Daoy (cell line): ENCODE data around the gene FAM163A. TPM values are rescaled to one million over a fixed set of nuclear protein-coding genes. Genes with fewer than 3 reads are reported as not detected.
A peak's percentile ranks its signal among the peaks of the same experiment; 100 is the strongest.
"Not testable (repeated sequence)": the region's sequence is repeated elsewhere in the genome, so short reads cannot be mapped to it uniquely, and the experiment has no call there.

ENCODE experiments used
- DNase-seq: peaks from one replicate; pipeline ENCODE4 v3.0.0-alpha.2; 2015; ENCODE audit warnings: low read depth
- total RNA-seq: library from RNA; depleted of rRNA; stranded (reverse); fragments of >200 nt; shearing (Covaris generic); gene quantifications from 2 replicates; pipeline ENCODE4 v1.2.3, GENCODE V29; 2014; rRNA removed

Gene FAM163A
- 0.06 TPM in 1 of 2 replicates, not detected in the other for total RNA-seq

DNA sequence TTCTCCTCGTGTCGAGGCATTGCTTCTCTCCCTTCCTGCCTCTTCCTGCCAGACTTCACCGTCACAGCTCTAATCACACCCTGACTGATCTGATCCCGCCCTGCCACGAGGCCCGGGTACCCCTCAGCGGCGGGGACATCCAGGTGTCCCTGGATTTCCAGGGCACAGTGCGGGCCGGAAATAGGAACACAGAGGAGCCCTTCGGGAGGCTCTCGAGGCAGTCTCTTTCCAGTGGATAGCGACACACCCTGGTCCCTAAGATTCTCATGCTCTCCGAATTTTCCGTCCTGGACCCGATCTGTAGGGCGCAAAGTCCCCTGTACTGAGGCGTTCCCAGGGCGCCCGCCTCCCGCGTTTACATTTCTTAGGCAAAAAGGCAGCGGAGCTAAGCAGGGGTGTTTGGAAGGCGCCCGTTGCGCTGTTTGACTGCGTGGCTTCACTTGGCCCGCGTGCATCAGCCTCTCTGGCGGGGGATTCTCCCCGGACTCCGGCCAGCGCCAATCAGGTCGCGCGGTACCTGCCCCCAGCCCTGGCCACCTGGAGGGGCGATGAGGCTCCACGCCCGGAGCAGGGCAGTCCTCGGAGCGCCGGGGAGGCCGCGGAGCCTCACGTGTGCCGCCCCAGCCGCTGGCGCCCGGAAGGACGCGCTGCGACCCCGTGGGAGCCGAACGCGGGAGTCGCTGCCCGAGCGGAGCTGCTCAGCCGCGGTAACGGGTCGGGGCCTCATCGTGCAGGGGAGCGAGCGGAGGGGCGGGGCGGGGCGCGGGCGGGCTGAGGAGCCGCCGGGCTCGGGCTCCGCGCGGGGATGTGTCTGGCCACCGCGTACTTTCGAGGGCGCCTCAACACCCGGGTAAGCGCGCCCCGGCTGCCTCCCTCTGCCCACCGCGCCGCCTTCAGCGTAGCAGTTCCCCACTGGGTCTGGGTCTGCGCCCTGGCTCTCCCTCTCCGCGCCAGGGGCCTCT is at the start of gene FAM163A:
FAM163A (plus strand) TSS at position 575 of the 962 bp plus-strand sequence. CDS start 69,807 bp downstream, outside the sequence.
- peak; percentile 27 for DNase-seq

DNA sequence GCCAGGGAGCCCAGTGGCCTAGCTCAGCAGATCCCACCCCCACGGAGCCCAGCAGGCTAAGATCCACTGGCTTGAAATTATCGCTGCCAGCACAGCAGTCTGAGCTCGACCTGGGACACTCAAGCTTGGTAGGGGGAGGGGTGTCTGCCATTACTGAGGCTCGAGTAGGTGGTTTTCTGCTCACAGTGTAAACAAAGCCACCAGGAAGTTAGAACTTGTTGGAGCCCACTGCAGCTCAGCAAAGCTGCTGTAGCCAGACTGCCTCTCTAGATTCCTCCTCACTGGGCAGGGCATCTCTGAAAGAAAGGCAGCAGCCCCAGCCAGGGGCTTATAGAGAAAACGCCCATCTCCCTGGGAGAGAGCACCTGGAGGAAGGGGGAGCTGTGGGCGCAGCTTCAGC is 48.6 kb upstream of the FAM163A start:
- DNase-seq: not testable (repeated sequence)

- no peak for DNase-seq
These were observed 40.0 kb upstream of the FAM163A start for GRCh38 chr1:179702946-179703539.

DNA sequence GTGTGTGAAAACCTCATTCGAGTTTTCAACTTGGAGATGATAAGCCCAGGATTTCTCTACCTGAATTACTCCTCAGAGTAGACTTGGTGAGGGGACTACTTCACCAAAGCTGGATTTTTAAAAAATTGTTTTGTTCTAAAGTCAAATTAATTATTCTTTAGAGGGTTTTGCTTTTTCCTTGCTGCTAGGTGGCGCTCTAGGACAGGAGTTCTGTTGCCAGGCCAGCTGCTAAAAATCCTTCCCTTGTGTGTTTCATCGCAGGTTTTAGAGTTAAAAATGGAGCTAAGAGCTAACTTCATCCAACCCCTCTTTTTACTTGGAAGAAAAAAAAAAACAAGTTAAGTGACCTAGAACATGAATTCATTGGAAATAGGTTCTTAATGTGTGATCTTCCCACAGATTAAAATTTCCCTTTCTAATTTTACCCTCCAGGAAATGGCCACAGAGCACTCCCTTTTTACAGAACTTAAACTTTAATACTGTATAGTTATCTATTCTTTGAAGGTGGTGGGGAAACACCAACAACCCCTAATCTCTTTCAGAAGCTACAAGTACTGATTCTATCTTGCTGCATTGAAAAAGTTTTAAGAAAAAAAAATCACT is 36.7 kb upstream of the FAM163A start:
- peak; percentile 73 for DNase-seq

DNA sequence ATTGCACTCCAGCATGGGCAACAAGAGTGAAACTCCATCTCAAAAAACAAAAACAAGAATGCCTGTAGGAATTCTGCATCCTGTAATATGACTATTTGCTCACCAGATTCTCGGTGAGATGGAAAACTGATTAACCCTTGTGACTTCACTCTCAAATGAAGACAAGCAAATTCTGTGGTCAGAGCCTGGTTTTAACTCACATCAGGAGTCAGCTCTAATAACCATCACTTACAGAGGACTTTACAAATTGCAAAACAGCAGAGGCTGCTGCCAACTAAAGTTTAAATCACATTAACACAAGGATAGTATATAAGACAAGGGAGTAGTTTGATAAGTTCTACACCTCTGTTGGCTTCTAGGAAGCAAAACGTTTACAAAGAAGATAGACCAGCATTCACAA is 35.7 kb upstream of the FAM163A start:
- DNase-seq: no peak

DNA sequence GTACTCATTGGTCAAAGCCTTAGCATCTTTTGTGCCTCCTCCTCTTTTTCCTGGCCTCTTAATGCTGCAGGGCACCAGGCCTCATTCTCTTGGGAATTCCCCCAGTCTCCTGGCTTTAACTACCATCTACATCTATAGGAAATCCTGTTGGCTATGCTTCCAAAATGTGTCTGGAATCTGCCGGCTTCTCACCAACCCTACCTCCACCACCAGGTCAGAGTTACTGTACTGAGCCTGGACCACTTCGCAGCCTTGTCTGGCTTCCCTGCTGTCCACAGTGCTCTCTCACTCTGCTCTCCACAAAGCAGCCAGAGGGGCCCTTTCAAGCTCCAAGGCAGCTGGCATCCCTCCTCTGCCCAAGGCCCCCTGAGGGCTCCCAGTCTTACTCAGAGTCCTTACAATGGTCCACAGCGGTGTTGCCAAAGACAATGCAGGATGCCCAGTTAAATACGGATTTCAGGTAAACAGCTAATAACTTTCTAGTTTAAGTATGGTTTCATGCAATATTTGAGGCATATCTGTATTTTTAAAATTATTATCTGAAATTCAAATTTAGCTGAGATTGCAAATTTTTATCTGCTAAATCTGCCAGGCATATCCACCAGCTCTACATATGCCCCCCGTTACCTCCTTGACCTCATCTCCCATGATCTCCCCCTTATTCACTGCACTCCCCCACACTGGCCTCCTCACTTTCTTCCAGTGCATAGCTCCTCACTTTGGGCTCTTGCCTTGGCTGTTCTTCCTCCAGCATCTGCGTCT is 34.5 kb upstream of the FAM163A start:
- peak; percentile 9 for DNase-seq

DNA sequence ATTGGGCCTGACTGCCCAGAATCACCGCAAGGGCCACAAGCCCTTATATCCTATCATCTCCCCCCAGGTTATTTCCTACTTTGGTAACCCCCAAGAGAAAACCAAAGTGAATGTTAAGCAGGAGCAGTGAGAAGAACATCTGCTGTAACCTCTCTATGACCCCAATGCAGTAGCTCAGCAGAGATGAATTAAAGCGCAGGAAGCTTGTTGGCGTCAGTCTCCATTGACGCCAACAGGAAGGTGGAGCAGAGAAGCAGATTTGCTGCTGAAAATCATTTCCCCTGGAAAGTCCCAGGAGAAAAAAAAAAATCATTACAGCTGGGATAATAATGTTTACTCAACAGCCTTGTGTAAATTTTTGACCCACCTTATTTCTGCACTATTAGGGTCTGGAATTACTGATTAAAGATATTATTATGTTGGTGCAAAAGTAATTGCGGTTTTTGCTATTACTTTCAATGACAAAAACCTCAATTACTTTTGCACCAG is 33.2 kb upstream of the FAM163A start:
- DNase-seq: peak; percentile 49

DNA sequence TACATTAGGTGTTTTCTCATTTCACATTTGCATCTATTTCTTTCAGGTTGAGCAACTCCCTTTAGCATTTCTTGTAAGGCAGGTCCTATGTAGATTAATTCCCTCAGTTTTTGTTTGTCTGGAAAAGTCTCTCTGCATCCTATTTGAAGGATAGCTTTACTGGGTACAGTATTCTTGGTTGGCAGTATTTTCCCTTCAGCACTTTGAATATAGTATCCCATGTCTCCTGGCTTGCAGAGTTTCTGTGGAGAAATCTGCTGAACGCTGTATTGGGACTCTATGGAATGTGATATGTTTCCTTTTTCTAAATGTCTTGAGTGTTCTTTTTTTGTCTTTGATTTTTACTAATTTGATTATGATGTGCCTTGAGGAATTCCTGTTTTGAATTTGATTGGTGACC is 28.9 kb upstream of the FAM163A start:
- DNase-seq: no peak

GRCh38 chr1:179714623-179715022 is 28.5 kb upstream of the FAM163A start:
- no peak for DNase-seq

- no peak for DNase-seq
These were observed 23.8 kb upstream of the FAM163A start for GRCh38 chr1:179719272-179719671.

- peak; percentile 50 for DNase-seq
These were observed 14.8 kb upstream of the FAM163A start for GRCh38 chr1:179728271-179728670.

DNA sequence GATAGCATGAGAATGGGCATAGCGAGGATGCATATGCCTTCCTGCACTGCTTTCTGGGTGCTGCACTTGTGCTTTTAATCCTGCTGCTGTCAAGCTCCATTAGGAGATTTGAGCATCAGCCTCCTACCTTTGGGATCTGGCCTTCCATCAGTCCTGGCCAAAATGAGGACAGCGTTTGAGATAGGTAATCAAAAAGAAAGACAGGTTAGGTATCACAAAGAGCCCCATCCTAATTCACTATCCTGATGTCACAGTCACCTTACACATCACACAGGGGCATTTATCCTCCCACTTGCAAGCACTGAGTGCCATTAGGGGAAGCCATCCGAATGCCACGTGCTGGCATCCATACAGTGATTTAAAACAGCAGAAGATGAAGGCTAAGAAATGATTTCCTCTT is 13.2 kb upstream of the FAM163A start:
- DNase-seq: no peak

DNA sequence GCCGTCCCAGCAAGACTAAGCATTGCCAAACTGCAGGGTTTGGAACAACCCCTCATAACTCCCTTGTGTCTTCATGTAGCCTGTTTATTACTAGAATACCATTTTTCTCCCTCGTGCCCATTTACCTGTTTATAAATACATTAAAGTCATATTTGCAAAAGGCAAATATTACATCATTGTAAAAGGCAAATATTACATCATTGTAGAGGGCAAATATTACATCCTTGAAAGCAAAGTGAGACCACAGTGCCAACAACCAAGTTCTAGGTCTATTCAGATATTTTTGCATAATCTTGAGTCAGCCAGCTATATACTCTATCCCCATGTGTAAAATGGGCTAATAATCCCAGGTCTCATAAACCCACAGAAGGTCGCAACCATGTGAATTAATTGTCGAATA is 11.4 kb upstream of the FAM163A start:
- no peak for DNase-seq

GRCh38 chr1:179742291-179742690 is 800 bp upstream of the FAM163A start:
- DNase-seq: no peak

GRCh38 chr1:179743679-179744400 is 749 bp downstream of the FAM163A start:
- peak; percentile 23 for DNase-seq

DNA sequence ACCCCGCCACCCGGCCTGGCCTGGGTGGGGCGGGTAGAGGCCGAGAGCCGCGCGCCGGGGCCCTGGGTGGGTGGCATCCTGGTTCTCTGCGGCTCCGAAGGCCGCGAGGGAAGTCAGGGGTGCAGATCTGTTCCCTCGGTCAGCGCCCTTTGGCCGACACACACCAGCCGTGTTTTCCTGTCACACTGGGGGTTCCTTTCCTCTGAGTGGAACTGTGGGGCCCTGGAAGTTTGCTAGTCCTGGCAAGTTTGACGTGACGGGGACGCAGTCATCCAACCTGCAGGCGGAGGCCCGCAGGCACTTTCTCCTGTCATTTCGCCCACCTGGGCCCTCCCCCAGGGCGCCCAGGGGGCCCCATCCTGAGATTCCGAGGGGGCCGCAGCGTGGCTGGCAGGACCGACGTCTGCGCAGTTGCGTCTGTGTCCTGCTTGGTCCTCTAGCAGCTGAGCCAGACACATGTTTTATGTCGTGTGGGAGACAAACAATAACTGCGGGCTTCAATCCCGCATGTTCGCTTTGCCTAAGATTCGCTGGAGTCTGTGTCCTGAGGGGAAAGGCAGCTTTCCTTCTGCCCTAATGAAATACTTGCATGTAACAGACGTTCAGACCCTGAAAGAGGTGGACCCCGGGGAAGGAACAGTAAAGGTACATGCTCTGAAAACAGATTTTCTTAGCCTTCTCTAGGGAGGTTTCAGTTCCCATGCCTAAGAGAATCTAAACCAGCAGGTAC is 1.5 kb downstream of the FAM163A start:
- no peak for DNase-seq

DNA sequence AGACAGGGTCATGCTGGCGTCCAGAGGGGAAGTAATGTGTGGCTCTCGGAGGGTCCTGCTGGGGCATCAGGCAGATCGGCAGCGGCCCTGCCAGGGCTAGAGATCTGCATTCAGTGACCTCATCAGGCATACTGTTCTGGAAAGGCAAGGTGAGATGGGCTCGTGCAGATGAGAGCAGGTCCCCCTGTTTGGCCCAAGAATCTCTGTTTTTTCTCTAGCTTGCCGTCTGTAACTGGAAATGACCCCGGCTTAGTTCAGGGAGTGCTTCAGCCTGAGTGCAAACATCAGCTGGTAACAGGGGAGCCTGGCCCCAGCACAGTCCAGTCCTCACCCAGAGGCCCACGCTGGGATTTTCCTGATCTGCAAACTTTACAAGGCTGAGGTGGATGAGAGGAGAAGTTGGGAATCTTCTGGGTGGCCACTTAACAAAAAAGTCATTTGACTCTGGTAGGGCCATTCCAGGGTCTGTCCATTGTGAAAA is 2.1 kb downstream of the FAM163A start:
- DNase-seq: no peak

GRCh38 chr1:179745743-179746142 is 2.7 kb downstream of the FAM163A start:
- no peak for DNase-seq

GRCh38 chr1:179747611-179748010 is 4.5 kb downstream of the FAM163A start:
- DNase-seq: no peak

DNA sequence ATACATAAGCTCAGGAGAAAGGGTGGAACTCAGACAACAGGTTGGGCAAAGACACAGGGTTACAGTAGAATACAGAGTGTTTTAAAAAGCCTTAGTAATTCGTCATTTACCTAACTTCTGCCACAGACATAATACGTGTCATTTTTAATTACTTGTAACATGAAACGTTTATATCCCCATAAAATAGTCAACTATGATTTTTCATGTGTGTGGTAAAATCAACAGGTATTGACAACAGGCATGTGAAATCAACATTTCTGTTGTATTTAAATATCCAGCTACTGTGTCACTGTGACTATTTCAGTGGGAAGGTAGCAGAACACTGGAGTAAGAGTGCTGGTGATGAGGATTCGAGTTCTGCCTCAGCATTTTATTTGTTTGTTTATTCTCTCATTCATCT is 5.7 kb downstream of the FAM163A start:
- DNase-seq: no peak
